Measurements from ENCODE around the gene GPC5. TPM values are rescaled to one million over a fixed set of nuclear protein-coding genes. Genes with fewer than 3 reads are reported as not detected.

Gene GPC5
- total and polyA plus RNA-seq, 2 of the 13 experiments (the other 11 are each of a cell fraction or from before 2014, with no cell fraction given) = 0.02 to 0.07 TPM

- TF ChIP-seq HOXA5 (CRISPR knock-in tag; IDR thresholded peaks at IDR 0.05) = no peak
- no peak for TF ChIP-seq NFIC (IDR thresholded peaks at IDR 0.05; ENCODE audit: low read length)
- no peak for TF ChIP-seq ZC3H4 (CRISPR knock-in tag; IDR thresholded peaks at IDR 0.05; ENCODE audit: borderline replicate concordance)
- TF ChIP-seq, protein P1, sequence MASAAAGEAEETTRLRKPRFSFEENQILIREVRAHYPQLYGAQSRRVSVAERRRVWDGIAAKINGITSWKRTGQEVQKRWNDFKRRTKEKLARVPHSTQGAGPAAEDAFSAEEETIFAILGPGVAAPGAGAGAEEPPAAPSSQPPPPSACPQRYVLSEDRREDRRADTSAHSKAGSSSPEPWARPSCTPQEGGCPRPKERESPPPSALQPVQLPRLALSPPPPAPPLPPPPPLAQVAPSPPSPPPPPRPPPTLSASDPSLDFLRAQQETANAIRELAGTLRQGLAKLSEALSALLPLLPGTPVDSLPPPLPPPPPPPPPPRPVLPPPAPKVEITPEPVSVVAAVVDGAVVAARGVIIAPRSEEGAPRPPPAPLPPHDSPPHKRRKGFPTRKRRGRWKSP (CRISPR knock-in tag; IDR thresholded peaks at IDR 0.05) = no peak
- TF ChIP-seq ZNF614 (CRISPR knock-in tag; IDR thresholded peaks at IDR 0.05; ENCODE audit: borderline replicate concordance) = no peak
- no peak for TF ChIP-seq ZNF574 (CRISPR knock-in tag; IDR thresholded peaks at IDR 0.05)
- no peak for TF ChIP-seq SOX5 (CRISPR knock-in tag; IDR thresholded peaks at IDR 0.05; ENCODE audit: borderline replicate concordance)
- TF ChIP-seq NR1H2 (CRISPR knock-in tag; IDR thresholded peaks at IDR 0.05; ENCODE audit: borderline replicate concordance, low read depth) = no peak
These were observed 480.9 kb downstream of the GPC5 start (continued) for GRCh38 chr13:91879360-91879759.

DNA sequence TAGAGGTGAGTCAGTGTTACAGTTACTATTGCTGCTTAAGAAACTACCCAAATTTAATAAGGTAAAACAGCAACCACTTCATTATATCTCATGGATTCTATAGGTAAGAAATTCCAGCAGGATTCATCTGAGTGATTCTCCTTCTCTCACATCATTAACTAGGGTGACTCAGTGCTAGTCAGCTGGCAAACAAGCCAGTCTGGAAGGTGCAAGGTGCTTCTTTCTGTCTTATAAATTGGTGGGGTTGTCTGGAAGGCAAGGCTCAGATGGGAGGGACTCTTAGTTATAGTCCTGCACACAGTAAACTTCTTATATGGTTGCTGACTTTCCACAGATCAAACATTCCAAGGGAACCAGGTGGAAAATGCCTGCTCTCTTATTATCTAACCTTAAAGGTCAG lies 484.5 kb downstream of the GPC5 start:
- intact Hi-C loops (cut with micrococcal nuclease; ENCODE audit: unreplicated experiment) (no loop called here), in situ Hi-C loops (cut with HindIII; ENCODE audit: extremely low pct_ligation_motif_present, low pct_unique_long_range_greater_than_20kb) (no loop called here)
- Histone ChIP-seq H3K27ac (ENCODE audit: extremely low read length, insufficient read depth, low read length) (no peak overlapping the region), H3K27me3 (ENCODE audit: control insufficient read depth in 1 of 2, insufficient read depth in 2 of 2, low read length in 2 of 2) (no peaks in the 10 kb centered on the region; a peak in 1 of 5 replicates), H3K9ac (ENCODE audit: insufficient read depth, low read depth, low read length) (no peak overlapping the region), H3K9me3 (ENCODE audit: low read length) (no peaks in the 10 kb centered on the region), H3K4me1 (ENCODE audit: insufficient read depth, low read length) (no peaks in the 10 kb centered on the region), H3K4me2 (ENCODE audit: low read depth, low read length) (no peak overlapping the region), H2AFZ (ENCODE audit: low read length) (no peak overlapping the region), H3K79me2 (ENCODE audit: insufficient read depth, low read length) (no peaks in the 10 kb centered on the region), H3K4me3 (replicated peaks in 1 of 3; ENCODE audit: insufficient read depth in 1 of 3, low read depth in 2 of 3, low read length in 3 of 3) (no peak overlapping the region), H4K20me1 (ENCODE audit: insufficient read depth, low read length) (no peaks in the 10 kb centered on the region), H3K36me3 (replicated peaks in 1 of 2; ENCODE audit: control insufficient read depth in 1 of 2, insufficient read depth in 2 of 2, low read length in 2 of 2) (no peaks in the 10 kb centered on the region)
- no TSS peak for BruUV-seq (replicated peaks)
- FAIRE-seq = no peak
- ChIA-PET CTCF (ENCODE audit: low intra/inter-chr PET ratio, low total read pairs) (no interaction called here), POLR2A (no interaction called here)
- TF ChIP-seq, protein P2, sequence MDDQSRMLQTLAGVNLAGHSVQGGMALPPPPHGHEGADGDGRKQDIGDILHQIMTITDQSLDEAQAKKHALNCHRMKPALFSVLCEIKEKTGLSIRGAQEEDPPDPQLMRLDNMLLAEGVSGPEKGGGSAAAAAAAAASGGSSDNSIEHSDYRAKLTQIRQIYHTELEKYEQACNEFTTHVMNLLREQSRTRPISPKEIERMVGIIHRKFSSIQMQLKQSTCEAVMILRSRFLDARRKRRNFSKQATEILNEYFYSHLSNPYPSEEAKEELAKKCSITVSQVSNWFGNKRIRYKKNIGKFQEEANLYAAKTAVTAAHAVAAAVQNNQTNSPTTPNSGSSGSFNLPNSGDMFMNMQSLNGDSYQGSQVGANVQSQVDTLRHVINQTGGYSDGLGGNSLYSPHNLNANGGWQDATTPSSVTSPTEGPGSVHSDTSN (CRISPR knock-in tag; IDR thresholded peaks at IDR 0.05; ENCODE audit: borderline replicate concordance) = no peak
- no peak for ATAC-seq
- no peak for DNase-seq (ENCODE audit: low spot score)

Data from HepG2 (cell line).